Hippocampal formation (tissue), 2 donors: ENCODE data around the gene PTPRK.

Source experiments
- DNase-seq, 2 donors: peaks; one replicate each; lab custom pipeline; 2025; lab: John Stamatoyannopoulos, UW

PTPRK gene

DNA sequence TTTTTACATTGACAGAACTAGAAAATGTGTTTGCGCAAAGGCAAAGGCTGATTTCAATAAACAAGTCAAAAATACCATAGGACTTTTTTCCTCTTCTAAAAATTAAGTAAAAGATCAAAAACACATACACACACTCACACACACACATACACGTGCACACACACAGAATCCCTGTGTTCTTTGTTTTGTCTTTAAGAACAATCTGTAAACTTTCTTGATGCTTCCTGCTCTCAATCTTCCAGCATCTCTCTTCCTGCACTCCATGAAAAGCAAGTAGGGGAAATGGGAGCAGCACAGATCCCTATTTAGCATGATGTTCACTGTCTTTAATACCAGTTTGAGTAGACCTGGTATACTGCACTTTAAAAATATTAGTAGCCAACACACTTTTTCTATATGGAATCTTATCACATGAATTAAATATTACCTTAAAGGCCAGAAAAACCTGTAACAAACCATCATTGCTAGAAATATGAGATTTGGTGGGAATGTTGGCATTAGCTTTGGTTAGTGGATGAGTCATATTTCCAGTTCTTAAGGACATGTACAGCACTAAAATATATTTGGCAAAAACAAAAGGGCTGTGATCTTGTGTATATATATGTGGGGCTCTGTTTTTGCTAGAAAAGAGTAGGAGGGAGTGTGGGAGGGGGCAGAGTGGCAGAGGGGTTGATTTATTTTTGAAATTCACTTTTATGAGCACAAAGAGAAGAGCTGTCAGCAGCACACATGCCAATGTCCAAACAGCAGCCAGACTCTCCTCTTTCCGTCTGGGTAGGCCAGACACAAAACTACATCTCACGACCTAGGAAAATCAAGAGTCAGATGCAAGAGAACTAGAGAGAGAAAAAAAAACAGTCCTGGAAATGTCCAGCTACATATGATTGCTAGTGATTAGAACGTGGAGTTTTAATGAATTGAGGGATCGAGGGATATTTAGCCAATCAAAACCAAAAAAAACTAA lies 4.6 kb downstream of the PTPRK start:
- DNase-seq, result no peak

DNA sequence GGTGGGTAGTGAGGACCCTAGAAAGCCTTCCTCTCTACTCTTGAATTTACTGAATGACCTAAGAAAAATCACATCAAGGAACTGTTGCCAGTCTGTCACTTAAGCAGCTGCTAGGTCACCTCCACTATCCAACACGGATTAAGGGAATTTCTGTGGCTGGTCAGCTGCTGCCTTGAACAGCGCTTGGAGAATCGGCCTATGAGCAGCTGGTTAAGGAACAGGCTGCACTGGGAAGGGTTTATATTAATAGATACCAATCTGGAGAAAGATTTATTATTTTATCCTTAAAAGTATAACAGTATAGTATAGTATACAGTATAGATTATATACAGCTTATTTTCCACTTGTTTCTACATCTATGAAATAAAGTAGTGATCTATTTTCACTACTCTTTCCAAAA lies 6.5 kb downstream of the PTPRK start:
- no peak for DNase-seq

DNA sequence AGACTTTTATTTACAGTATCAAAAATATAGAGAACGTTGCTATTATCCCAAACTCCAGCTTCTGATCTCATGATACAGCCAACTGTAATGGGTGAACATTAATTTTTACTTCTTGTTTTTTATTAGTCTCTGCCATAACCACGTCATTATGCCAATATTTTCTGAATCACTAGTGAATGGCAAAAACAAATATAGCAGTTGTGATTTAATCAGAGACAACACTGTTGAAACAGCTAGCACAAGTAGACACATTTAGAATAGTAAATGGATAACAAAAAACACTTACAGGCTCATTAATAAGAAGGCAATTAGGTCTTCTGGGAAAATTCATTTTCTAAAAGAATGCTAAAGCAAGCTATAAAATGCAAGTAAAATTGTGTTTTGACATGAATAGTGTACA lies 8.1 kb downstream of the PTPRK start:
- DNase-seq, result no peak

DNA sequence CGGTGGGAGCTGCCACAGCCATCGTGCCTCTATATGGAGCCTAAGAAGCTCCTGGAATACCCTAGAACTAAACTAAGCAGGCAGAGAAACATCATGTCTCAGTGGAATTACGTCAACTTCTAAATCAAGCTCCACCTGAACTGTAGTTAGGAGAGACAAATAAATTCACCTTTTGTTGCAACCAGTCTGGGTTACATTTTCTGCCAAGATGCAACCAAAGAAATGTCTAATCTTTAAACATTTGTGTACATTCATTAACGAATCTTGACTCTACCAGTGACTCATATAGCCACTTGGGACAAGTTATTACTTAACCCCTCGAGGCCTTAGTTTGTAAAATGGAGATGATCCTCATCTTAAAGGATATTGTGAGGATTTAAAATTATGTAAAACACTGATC lies 8.9 kb downstream of the PTPRK start:
- DNase-seq, result no peak

DNA sequence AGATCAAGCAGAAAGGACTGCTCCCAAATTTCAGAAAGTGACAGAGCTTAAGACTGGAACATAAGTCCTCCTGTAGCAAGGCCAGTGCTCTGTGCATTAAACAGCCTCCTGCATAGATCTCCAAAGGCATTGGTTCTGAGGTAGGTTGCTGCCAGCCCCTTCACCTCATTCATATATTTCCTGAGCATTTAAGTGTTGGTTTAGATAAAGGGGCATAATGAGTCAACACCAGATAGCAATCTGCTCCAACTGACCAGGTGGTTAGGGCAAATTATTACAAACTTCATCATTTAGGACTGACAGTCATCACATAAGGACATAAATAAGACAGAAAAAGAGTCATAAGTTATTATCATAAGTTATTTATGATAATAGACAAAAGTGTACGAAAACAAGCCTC lies 10.7 kb downstream of the PTPRK start:
- DNase-seq, result no peak

DNA sequence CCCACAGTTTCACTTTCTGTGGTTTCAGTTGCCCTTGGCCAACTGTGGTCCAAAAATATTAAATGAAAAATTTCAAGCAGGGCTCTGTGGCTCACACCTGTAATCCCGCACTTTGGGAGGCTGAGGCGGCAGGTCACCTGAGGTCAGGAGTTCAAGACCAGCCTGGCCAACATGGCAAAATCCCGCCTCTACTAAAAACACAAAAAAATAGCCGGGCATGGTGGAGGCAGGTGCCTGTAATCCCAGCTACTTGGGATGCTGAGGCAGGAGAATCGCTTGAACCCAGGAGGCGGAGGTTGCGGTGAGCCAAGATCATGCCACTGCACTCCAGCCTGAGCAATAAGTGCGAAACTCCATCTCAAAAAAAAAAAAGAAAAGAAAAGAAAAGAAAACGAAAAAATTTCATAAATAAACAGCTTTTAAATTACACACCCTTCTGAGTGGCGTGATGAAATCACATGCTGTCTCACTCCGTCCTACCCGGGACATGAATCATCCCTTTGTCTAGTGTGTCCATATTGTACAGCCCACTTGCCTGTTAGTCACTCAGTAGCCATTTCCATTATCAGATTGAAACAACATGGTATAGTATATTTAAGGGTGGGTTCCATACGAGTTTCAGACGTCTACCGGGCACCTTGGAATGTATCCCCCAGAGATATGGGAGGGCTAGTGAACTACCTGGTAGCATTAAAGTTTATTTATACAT lies 11.7 kb downstream of the PTPRK start:
- peak; percentile 15 to 71 for DNase-seq

DNA sequence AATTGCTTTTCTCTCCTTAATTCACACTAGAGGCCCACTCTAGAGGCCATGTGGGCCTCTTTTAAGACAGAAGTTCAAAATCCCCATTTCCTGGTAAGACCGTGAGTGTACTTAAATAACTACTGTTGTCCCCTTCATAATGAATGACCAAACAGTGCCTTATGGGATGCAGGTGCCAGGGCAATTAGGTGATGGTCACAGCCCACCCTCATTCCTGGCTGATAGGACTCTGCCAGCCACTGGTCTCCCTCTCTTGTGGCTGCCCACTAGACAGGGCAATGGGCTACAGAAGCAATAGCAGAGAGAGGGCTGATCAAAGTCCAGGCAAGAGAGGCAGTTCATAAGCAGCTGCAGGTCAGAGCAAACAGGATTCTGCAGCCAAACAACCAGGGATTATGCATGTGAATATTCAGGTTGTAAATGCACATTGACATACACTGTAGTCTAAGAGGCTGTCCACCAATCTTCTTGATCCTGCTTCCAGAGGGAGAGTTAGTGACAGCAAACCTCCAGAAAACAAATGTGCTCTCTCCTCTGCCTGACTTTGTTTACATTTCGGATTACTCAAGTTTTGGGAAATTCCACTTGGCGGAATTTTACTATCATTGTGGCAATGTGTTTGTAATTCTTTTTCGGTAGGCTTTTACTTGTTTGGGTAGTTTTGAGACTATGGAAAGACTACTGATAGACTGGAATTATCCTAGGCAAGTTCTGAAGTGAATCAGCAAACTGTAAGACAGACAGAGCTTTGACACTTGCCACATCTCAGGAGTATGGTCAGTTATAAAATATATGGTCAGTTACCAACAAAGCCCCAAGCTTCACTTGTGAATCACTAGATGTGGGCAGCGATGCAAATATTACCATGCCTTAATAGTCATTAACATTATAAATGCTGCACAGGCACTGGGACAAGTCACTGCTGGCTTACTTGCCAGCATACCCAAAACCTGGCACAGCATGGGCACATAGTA lies 12.8 kb downstream of the PTPRK start:
- no peak for DNase-seq

DNA sequence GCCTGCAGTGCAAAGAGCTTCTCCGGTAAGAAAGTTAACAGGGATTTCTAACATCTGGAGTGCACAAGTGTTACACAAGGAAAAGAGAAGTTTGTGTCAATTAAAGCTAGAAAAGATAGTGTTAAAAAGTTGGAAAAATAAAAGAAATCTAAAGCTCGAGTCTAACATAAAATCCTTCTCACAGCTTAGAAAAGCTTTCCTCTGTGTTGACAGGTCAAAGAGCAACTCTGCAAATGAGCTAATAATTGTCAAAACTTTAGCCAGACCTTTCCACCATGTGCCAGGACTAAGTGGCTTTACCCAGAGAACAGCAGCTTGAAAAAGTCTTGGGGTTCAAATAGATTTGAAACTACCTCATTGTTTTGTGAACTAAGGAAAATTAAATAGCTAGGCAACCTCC lies 14.8 kb downstream of the PTPRK start:
- DNase-seq, result no peak

DNA sequence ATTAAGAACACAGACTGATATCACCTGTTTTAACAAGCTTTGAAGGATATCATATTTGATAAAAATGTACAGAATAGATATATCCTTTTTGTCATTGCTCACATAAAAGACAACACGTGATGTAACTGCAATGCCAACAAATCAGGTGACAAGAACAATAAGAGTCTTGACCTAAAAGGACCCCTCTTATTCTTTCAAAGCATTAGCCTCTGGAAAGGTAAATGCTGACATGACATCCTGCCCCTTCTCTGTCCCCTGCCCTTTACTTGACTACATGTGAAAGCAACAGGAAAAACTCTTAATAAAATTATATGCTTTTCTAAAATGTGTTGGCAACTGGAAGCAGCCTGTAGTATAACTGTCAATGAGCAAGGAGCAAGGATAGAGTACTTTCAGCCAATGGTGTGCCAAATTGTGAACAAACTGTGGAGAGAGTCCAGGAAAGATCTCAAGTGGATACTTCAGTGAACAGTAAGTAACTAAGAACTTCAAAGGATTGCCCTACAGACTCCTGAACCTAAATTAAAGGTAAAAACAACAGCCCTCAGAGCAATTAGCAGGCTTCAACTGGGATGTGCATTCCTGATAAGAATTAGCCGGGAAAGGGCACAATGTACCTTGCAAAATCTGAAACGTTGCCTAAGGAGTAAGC lies 16.3 kb downstream of the PTPRK start:
- DNase-seq, result no peak

DNA sequence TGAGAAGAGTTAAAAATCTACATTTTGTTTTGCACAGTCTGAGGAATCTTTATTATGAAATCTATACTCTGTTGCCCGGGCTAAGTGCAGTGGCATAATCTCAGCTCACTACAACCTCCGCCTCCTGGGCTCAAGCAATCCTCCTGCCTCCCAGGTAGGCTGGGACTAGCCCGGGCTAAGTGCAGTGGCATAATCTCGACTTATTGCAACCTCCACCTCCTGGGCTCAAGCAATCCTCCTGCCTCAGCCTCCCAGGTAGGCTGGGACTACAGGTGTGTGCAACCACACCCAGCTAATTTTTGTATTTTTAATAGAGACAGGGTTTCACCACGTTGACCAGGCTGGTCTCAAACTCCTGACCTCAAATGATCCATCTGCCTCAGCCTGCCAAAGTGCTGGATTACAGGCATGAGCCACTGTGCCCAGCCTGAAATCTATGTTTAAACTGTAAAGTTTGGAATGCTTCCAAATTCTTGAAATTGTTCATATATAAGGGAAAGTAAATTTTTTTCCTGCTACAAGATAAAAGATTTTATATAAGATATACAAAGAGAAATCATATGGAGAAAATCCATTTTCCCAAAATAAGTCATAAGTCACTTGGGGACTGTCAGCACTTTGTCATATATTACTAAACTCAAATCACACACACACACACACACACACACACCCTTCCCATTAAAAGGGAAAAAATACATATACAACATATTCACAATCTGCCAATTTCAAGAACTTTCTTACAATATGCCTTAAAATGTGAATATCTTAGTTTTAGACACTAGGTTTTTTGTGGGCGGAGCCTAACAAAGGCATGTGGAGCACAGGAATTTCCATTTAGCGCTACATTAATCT lies 19.4 kb downstream of the PTPRK start:
- no peak for DNase-seq

DNA sequence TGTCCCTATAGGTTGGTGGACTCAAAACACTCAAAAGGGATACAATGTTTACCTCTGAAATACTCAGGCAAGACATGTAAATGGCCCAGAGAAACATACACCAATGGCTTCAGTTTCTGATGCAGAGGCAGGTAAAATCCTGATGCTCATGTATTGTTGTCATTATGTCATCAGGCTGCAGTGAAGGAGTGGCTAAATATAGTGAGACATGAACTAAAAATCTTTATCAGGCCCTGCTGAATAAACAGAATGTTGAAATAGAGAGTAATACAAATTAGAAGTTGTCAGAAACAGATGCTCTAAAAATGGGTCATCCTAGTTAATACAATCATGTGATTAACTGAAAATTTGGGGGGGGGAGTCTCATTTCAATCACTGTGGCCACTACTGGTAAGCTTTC lies 20.4 kb downstream of the PTPRK start:
- DNase-seq, result no peak

DNA sequence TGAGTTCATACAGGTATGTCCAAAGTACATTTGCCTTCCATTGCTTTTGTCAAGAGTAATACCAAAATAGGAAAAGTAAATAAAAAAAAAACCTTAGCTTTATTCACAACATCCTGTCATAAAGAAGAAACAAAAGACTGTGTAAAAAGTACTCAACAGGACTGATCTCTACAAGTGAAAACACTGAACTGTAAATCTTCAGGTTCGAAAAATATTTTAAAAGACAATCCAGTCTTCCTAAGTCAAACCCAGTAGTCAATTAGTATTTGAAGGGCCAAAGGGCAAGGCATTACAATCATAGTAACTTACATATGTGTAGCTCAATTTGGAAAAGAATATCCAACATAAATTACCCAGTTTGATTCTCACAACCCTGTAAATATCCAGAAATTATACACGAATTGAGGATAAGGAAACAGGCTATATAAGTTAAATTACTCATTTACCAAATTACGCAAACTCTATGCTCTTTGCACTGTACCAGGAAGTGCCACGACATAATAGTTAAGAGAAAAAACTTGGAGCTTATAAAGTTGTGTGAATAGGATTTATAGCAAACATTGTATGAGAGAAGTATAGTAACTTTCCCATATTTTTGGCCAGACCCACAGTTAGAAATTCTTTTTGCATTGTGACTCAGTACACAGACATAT lies 21.2 kb downstream of the PTPRK start:
- no peak for DNase-seq

DNA sequence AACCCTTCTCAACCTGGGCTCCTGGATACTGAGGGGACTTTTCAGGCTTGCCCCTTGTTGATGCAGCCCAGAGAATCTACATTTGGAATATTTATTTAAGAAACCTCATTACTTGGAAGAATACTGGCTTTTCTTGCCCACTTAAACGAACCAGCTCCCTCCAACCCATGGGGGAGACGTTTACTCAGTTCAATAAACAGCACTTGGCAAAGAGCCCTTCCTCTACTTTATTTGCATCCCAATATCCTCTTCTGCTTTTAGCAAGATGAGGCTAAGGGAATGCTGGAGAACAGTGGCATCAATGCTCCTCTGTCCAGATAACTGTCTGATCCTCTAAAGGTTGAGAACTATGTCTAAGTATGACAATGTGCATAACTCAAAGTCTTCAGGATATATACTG lies 22.2 kb downstream of the PTPRK start:
- no peak for DNase-seq

DNA sequence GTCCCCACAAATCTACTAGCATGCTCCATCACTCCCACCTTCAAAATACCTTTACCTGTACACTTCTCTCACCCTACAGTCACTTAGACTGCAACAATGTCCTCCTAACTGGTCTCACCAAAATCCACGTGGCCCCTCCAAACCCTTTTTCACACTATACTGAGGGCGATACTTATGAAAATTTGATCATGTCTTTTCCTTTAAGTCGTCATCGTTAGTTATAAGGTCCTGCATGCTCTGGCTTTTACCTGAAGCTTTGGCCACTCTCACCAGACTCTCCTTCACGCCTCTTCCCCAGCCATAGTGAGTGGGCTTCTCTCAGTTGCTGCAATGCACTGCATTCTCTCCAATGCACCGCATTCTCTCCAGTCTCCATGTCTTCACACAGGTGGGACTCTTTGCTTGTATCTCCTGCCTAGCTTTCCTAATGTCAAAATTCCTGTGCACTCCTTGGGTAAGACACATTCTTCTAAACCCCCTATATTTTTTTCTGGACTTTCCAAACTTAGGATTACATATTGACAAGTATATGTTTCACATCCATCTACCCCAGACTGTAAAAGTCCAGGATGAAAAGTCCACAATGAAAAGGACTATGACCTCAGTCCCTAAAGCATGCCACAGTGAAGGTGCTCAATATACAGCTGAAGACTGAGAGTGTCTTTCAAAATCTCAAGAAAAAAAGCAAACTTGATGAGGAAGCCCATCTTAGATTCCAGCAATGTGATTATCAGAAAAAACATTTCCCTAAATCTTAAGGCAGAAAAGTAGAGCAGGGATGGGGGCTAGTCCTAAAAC lies 24.7 kb downstream of the PTPRK start:
- DNase-seq, result no peak

DNA sequence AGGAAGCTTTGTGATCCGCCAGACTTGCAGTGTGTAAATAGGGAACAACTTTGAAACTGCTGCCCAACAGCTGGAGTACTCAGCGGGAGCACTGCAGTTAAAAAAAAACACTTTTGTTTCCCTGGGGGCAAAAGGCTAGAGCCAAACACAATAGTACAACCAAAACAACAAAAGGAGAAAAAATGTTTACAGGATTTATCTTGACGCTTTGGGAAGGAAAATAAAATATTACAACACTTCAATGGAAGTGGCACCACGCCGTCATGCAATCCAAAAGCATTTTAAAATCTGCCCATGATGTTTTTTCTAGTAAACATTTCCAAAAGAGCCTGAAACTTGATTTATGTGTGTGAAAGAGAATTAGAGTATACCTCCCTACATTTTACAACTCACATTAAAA lies 26.0 kb downstream of the PTPRK start:
- peak in 1 of 2 donors; percentile 49 for DNase-seq

DNA sequence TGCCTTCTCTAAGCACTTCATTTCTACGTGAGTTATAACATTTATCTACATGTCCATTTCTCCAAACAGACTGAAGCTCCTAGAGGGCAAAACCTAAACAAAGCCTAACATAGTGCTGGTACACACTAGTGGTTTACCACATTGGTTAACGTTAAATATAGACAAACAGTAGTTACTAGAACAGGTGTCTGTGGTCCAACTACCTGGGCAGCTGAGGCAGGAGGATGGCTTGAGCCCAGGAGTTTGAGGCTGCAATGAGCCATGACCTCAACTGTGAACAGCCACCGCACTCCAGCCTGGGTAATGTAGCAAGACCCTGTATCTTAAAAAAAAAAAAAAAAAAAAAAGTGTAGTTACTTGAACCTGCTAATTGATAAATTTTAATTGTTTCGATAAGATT lies 26.5 kb downstream of the PTPRK start:
- DNase-seq, result no peak

DNA sequence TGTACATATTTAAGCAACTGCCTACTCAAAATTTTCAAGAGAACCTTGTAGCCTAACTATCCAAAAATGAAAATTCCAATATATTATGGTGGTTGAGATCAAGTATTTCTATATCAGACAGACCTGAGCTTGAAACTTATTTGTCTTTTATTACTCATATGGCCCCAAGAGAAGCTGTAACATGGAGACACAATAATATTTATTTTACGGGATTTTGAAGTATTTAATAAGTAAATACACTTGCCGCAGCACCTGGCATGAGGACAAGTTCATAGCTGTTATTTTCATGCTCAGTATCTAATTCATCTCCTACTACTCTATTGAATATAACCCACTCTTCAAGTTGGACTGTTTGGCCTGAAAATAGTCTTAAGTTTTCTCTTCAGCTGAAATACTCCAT lies 28.0 kb downstream of the PTPRK start:
- no peak for DNase-seq

DNA sequence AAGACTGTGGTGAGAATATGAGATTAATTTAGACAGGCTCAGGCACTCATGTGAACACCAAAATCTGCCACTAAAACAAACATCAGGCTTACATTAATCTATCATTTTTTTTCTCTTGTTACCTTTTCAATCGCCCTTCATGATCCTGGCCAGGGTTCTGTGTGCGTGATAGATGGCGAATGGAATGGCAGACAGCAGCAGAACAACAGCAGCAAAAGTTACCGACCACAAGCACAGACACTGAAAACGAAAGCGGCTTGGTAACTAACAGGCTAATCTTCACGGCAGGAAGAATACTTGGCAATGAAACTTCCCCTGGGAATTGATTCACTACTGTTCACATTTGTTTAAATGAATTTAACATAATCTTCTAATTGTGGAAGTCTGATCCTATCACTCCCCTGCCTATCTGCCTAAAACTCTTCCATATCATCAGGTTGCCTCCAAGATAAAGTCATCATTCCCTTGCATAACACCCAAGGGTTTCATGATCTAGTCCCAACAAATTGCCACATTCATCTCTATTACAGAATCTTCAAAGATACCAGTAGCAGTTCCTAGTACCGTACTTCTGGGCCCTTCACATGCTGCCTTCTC lies 28.7 kb downstream of the PTPRK start:
- peak in 1 of 2 donors; percentile 43 for DNase-seq

DNA sequence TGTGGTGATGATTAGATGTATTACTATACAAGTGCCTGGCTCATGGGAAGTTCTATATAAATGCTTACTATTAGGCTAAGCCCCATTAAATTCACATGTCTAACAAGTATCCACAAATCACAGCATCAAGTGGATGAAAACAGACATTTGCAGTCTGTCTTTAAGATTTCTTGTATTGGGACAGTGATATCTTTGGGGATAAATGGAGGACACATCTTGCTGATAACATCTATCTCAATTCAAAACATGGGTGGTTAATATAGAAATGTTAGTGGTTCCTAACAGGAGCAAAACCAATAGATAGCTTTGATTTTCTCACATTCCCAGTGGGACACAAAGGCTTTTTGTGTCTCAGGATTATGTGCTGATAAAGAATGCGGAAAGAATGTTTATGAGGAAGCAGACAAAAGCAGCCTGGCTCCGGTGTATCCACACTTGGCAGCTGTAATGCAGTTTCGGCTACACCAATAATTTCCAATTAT lies 29.3 kb downstream of the PTPRK start:
- peak in 1 of 2 donors; percentile 49 for DNase-seq
